GM12878 (cell line): ENCODE measurements around the gene MMEL1. TPM values are rescaled to one million over a fixed set of nuclear protein-coding genes. Genes with fewer than 3 reads are reported as not detected.

Experiments used
- ATAC-seq: fragments of 200-7000 bp; cut with Tn5 transposase; 3 replicates; pipeline ENCODE4 v1.9.1; 2020; ENCODE audit warnings: mild to moderate bottlenecking, moderate library complexity
- BruUV-seq: library from RNA; stranded (reverse); fragments of 400-500 nt; replicated peaks from 2 replicates; lab custom pipeline; 2021; lab: Mats Ljungman, UMichigan
- CTCF ChIA-PET: fragments of 300-600 bp; sonication (Branson Sonifier 250); formaldehyde crosslinking; extraction: SDS; loops from one replicate; lab custom pipeline; 2021; ENCODE audit warnings: inconsistent platforms; lab: Yijun Ruan, JAX
- POLR2A ChIA-PET: fragments of 350-600 bp; formaldehyde crosslinking; extraction: SDS; loops from one replicate; lab custom pipeline; 2021; ENCODE audit warnings: inconsistent platforms; lab: Charles Lee
- RAD21 ChIA-PET: fragments of 300-600 bp; sonication (Branson Sonifier 250); formaldehyde crosslinking; loops from one replicate; lab custom pipeline; 2023; ENCODE audit warnings: antibody characterized with exemption; ENCODE audit not compliant: unreplicated experiment; lab: Charles Lee
- SMC1A ChIA-PET: fragments of 300-600 bp; sonication (Branson Sonifier 250); formaldehyde crosslinking; loops from one replicate; lab custom pipeline; 2023; ENCODE audit not compliant: unreplicated experiment, uncharacterized antibody; lab: Charles Lee
- DNase-seq: peaks from one replicate; pipeline ENCODE4 v3.0.0-alpha.2; 2011; ENCODE audit warnings: low read depth, low spot score
- FAIRE-seq: peaks from 3 replicates; lab custom pipeline; 2011; peaks lifted over from hg19 to GRCh38; lab: Jason Lieb, UNC
- H2AFZ ChIP-seq: 2 replicates; pipeline ENCODE4 v1.6.0; 2011; ENCODE audit warnings: low read depth, low read length, control low read depth; ENCODE audit not compliant: control insufficient read depth
- H3K27ac ChIP-seq: 2 replicates; pipeline ENCODE4 v1.5.1; 2011; ENCODE audit warnings: control low read depth; ENCODE audit not compliant: control insufficient read depth, insufficient read depth
- H3K27me3 ChIP-seq, 2 experiments: replicated peaks in 1 of 2; 2 replicates each; pipeline versions ENCODE4 v1.6.0 to v1.6.1; 2011; ENCODE audit warnings: low read length in 1 of 2; ENCODE audit not compliant: control insufficient read depth in 2 of 2, insufficient read depth in 2 of 2
- H3K36me3 ChIP-seq, 2 experiments: 2 replicates each; pipeline ENCODE4 v1.5.1; 2011; ENCODE audit warnings: low read length in 1 of 2; ENCODE audit not compliant: control insufficient read depth in 2 of 2, insufficient read depth in 2 of 2
- H3K4me1 ChIP-seq: 2 replicates; pipeline ENCODE4 v1.6.1; 2011; ENCODE audit warnings: mild to moderate bottlenecking, low read length, moderate library complexity, mixed read lengths; ENCODE audit not compliant: control insufficient read depth, insufficient read depth
- H3K4me2 ChIP-seq: 2 replicates; pipeline ENCODE4 v1.6.0; 2011; ENCODE audit warnings: control low read depth; ENCODE audit not compliant: control insufficient read depth, insufficient read depth
- H3K4me3 ChIP-seq: fragments of 200-600 bp; sonication (generic); 2 replicates; pipeline ENCODE4 v1.5.1; 2016
- H3K79me2 ChIP-seq: 2 replicates; pipeline ENCODE4 v1.6.0; 2011; ENCODE audit warnings: low read length; ENCODE audit not compliant: control insufficient read depth, insufficient read depth
- H3K9ac ChIP-seq: 2 replicates; pipeline ENCODE4 v1.8.0; 2011; ENCODE audit warnings: low read length, control low read depth, mixed read lengths; ENCODE audit not compliant: control insufficient read depth, insufficient read depth
- H3K9me3 ChIP-seq: replicated peaks from 3 replicates; pipeline ENCODE4 v1.5.1; 2011; ENCODE audit warnings: mild to moderate bottlenecking, low read length; ENCODE audit not compliant: control insufficient read depth, insufficient read depth
- H4K20me1 ChIP-seq: 2 replicates; pipeline ENCODE4 v1.6.0; 2011; ENCODE audit not compliant: control insufficient read depth, insufficient read depth
- CBX5 ChIP-seq: sonication (generic); IDR thresholded peaks from 2 replicates; pipeline ENCODE4 v1.6.1; 2016; ENCODE audit warnings: low read depth, moderate library complexity, mild to moderate bottlenecking, inconsistent platforms
- CREB1 ChIP-seq: IDR thresholded peaks from 2 replicates; pipeline ENCODE4 v1.6.1; 2012; ENCODE audit warnings: low read depth, mild to moderate bottlenecking, inconsistent platforms
- IRF4 ChIP-seq: IDR thresholded peaks from 2 replicates; pipeline ENCODE4 v1.6.1; 2011; ENCODE audit warnings: low read depth, low read length
- POLR2AphosphoS2 ChIP-seq: IDR thresholded peaks from 2 replicates; pipeline ENCODE4 v1.6.1; 2011; ENCODE audit warnings: low read depth, mild to moderate bottlenecking, low read length, improper control_type of control experiment, moderate library complexity
- SUPT20H ChIP-seq: IDR thresholded peaks from 2 replicates; pipeline ENCODE4 v1.6.1; 2011; ENCODE audit warnings: low read depth, mild to moderate bottlenecking, low read length, moderate library complexity, borderline replicate concordance; ENCODE audit not compliant: control insufficient read depth
- TAF1 ChIP-seq: IDR thresholded peaks from 2 replicates; pipeline ENCODE4 v1.6.1; 2011; ENCODE audit warnings: mild to moderate bottlenecking, low read depth, low read length, borderline replicate concordance
- YBX1 ChIP-seq: fragments of 450-650 bp; IDR thresholded peaks from 2 replicates; pipeline ENCODE4 v1.6.1; 2016; ENCODE audit warnings: antibody characterized with exemption
- ZNF24 ChIP-seq: fragments of 450-650 bp; IDR thresholded peaks from 2 replicates; pipeline ENCODE4 v1.6.1; 2017; ENCODE audit warnings: antibody characterized with exemption, mild to moderate bottlenecking
- WGBS: methylation state at CpG from one replicate; pipeline ENCODE4 v1.1.6; 2016; ENCODE audit warnings: low lambda C conversion rate; ENCODE audit not compliant: insufficient replicate concordance, insufficient coverage; ENCODE audit errors: missing lambda C conversion rate; 5-methylcytosine and 5-hydroxymethylcytosine counted together
- in situ Hi-C: fragments of 300-500 bp; cut with MboI; formaldehyde crosslinking; loops from 9 replicates; pipeline ENCODE4 v1.14.3; 2018; ENCODE audit warnings: mixed read lengths
- intact Hi-C: fragments of 100-400 bp; cut with micrococcal nuclease; formaldehyde crosslinking; loops from one replicate; pipeline ENCODE4 v1.14.2; 2022; ENCODE audit not compliant: unreplicated experiment
- polyA plus RNA-seq, 11 experiments: library from polyadenylated mRNA; depleted of rRNA in 4 of 11; unstranded in 6 of 11; stranded (reverse) in 5 of 11; fragments of >200 nt; fragmentation: Nextera tagmentation in 4 of 11; fragmentation: Illumina TruSeq in 1 of 11; extraction: Ambion mirVana in 4 of 11; extraction: Trizol in 1 of 11; gene quantifications; 1 replicate in 1 of 11; 2 replicates in 10 of 11; pipeline versions ENCODE4 v1.2.1 to v1.2.3, GENCODE V29; 2011 to 2016; ENCODE audit warnings: inconsistent platforms in 2 of 11, missing spikeins in 2 of 11, low read depth in 1 of 11
- total RNA-seq, 4 experiments: library from RNA; depleted of rRNA in 3 of 4; stranded (reverse); fragments of >200 nt in 3 of 4; fragmentation: Illumina TruSeq in 1 of 4; extraction: Trizol in 1 of 4; gene quantifications; 2 replicates each; pipeline versions ENCODE4 v1.2.1 to v1.2.3, GENCODE V29; 2013 to 2021
- TF ChIP-seq, protein P1 (sequence below): fragments of 450-650 bp; IDR thresholded peaks from 2 replicates; pipeline ENCODE4 v1.6.1; 2017; ENCODE audit warnings: antibody characterized with exemption, mild to moderate bottlenecking, moderate library complexity

Gene MMEL1
- total and polyA plus RNA-seq, 10 of the 15 experiments (the other 5 are each of a cell fraction or from before 2014, with no cell fraction given), result 0.11 TPM; not detected in 9

GRCh38 chr1:2646837-2647236 lies 14.0 kb upstream of the MMEL1 start:
- WGBS, result 38% methylated on average over 5 of the region's 5 CpGs
- TF ChIP-seq POLR2AphosphoS2, result no peak
- TF ChIP-seq IRF4, result no peak
- peak; percentile 83 for TF ChIP-seq ZNF24
- TF ChIP-seq YBX1, result no peak
- no peak for TF ChIP-seq SUPT20H
- TF ChIP-seq CREB1, result no peak
- TF ChIP-seq TAF1, result no peak
- TF ChIP-seq CBX5, result peak; percentile 69; the same call in 1 of the 2 replicates
- TF ChIP-seq, protein P1, sequence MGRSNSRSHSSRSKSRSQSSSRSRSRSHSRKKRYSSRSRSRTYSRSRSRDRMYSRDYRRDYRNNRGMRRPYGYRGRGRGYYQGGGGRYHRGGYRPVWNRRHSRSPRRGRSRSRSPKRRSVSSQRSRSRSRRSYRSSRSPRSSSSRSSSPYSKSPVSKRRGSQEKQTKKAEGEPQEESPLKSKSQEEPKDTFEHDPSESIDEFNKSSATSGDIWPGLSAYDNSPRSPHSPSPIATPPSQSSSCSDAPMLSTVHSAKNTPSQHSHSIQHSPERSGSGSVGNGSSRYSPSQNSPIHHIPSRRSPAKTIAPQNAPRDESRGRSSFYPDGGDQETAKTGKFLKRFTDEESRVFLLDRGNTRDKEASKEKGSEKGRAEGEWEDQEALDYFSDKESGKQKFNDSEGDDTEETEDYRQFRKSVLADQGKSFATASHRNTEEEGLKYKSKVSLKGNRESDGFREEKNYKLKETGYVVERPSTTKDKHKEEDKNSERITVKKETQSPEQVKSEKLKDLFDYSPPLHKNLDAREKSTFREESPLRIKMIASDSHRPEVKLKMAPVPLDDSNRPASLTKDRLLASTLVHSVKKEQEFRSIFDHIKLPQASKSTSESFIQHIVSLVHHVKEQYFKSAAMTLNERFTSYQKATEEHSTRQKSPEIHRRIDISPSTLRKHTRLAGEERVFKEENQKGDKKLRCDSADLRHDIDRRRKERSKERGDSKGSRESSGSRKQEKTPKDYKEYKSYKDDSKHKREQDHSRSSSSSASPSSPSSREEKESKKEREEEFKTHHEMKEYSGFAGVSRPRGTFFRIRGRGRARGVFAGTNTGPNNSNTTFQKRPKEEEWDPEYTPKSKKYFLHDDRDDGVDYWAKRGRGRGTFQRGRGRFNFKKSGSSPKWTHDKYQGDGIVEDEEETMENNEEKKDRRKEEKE, result no peak
- SMC1A ChIA-PET, result no interaction called here

More at GRCh38 chr1:2646837-2647236, 14.0 kb upstream of the MMEL1 start:
- Histone ChIP-seq H3K9ac (no peak overlapping the region), H3K36me3 (no peaks in the 10 kb centered on the region), H3K4me2 (no peak overlapping the region), H3K4me1 (peaks cover 5% of the 10 kb centered on the region), H3K79me2 (peaks cover 4% of the 10 kb centered on the region), H3K9me3 (peaks cover 5% of the 10 kb centered on the region; the same call in 2 of the 3 replicates), H4K20me1 (no peaks in the 10 kb centered on the region), H2AFZ (no peak overlapping the region), H3K4me3 (no peak overlapping the region), H3K27me3 (no peaks in the 10 kb centered on the region), H3K27ac (no peak overlapping the region)
- RAD21 ChIA-PET, result no interaction called here
- intact Hi-C loops (no loop called here), in situ Hi-C loops (no loop called here)
- BruUV-seq, result no TSS peak
- POLR2A ChIA-PET, result no interaction called here
- CTCF ChIA-PET, result no interaction called here
- no peak for FAIRE-seq
- ATAC-seq, result no peak
- DNase-seq, result no peak
